Chondrocyte (in vitro differentiated cells): ENCODE measurements around the gene ELP2. TPM values are rescaled to one million over a fixed set of nuclear protein-coding genes. Genes with fewer than 3 reads are reported as not detected.

Experiments used
- DNase-seq: peaks from one replicate; pipeline ENCODE4 v3.0.0; 2021; ENCODE audit warnings: mixed read lengths, low spot score
- H3K27ac Mint-ChIP-seq: one replicate; pipeline ENCODE4 v1.8.0; 2021; ENCODE audit warnings: mild to moderate bottlenecking, moderate library complexity, mixed read lengths; ENCODE audit not compliant: unreplicated experiment
- H3K27me3 Mint-ChIP-seq: 2 replicates; pipeline ENCODE4 v1.8.0; 2021; ENCODE audit warnings: low read depth, mixed read lengths
- H3K36me3 Mint-ChIP-seq: 2 replicates; pipeline ENCODE4 v1.8.0; 2021; ENCODE audit warnings: low read depth, mixed read lengths
- H3K4me1 Mint-ChIP-seq: 2 replicates; pipeline ENCODE4 v1.8.0; 2021; ENCODE audit warnings: low read depth, mild to moderate bottlenecking, mixed read lengths
- H3K4me3 Mint-ChIP-seq: one replicate; pipeline ENCODE4 v1.8.0; 2021; ENCODE audit warnings: mild to moderate bottlenecking, moderate library complexity, mixed read lengths; ENCODE audit not compliant: unreplicated experiment
- H3K9me3 Mint-ChIP-seq: 2 replicates; pipeline ENCODE4 v1.8.0; 2021; ENCODE audit warnings: low read depth, mixed read lengths
- CTCF ChIP-seq: fragments of 200-600 bp; sonication (generic); IDR thresholded peaks from 2 replicates; pipeline ENCODE4 v1.5.0; 2021; ENCODE audit warnings: antibody characterized with exemption, mild to moderate bottlenecking, moderate library complexity
- total RNA-seq: library from RNA; stranded (reverse); gene quantifications from 3 replicates; pipeline ENCODE4 v1.2.1, GENCODE V29; 2021

The ELP2 gene
- total RNA-seq, 1 donor from 2014 or later = 77.2 TPM

- TF ChIP-seq CTCF = no peak
- Mint-ChIP-seq H3K4me1 (no peaks in the 10 kb centered on the region), H3K4me3 (no peak overlapping the region), H3K27me3 (peaks cover 11% of the 10 kb centered on the region), H3K27ac (no peak overlapping the region), H3K9me3 (peaks cover 22% of the 10 kb centered on the region), H3K36me3 (peaks cover 11% of the 10 kb centered on the region)
- DNase-seq = no peak
Measured at GRCh38 chr18:36099311-36099710, 30.4 kb upstream of the ELP2 start.

- no peak overlapping the region for H3K27ac Mint-ChIP-seq
- H3K9me3 Mint-ChIP-seq = peaks cover 26% of the 10 kb centered on the region
- TF ChIP-seq CTCF = no peak
- no peaks in the 10 kb centered on the region for H3K4me1 Mint-ChIP-seq
- H3K4me3 Mint-ChIP-seq = no peak overlapping the region
- peaks cover 6% of the 10 kb centered on the region for H3K27me3 Mint-ChIP-seq
- H3K36me3 Mint-ChIP-seq = peaks cover 13% of the 10 kb centered on the region
- DNase-seq = no peak
Measured at GRCh38 chr18:36101943-36102342, 27.8 kb upstream of the ELP2 start.

- Mint-ChIP-seq H3K9me3 (peaks cover 26% of the 10 kb centered on the region), H3K36me3 (peaks cover 16% of the 10 kb centered on the region), H3K4me1 (no peaks in the 10 kb centered on the region), H3K4me3 (no peak overlapping the region), H3K27ac (no peak overlapping the region), H3K27me3 (peaks cover 2% of the 10 kb centered on the region)
- no peak for DNase-seq
- TF ChIP-seq CTCF = no peak
Measured at GRCh38 chr18:36104749-36105148, 24.9 kb upstream of the ELP2 start.

GRCh38 chr18:36107477-36107876 lies 22.2 kb upstream of the ELP2 start:
- H3K4me3 Mint-ChIP-seq = no peak overlapping the region
- TF ChIP-seq CTCF = no peak
- no peaks in the 10 kb centered on the region for H3K4me1 Mint-ChIP-seq
- H3K27ac Mint-ChIP-seq = no peak overlapping the region
- H3K36me3 Mint-ChIP-seq = peaks cover 29% of the 10 kb centered on the region
- H3K9me3 Mint-ChIP-seq = peaks cover 22% of the 10 kb centered on the region
- H3K27me3 Mint-ChIP-seq = no peaks in the 10 kb centered on the region
- no peak for DNase-seq

GRCh38 chr18:36108196-36108595 lies 21.5 kb upstream of the ELP2 start:
- H3K4me1 Mint-ChIP-seq = no peaks in the 10 kb centered on the region
- H3K9me3 Mint-ChIP-seq = peaks cover 16% of the 10 kb centered on the region
- H3K36me3 Mint-ChIP-seq = peaks cover 27% of the 10 kb centered on the region
- H3K27ac Mint-ChIP-seq = no peak overlapping the region
- TF ChIP-seq CTCF = no peak
- no peaks in the 10 kb centered on the region for H3K27me3 Mint-ChIP-seq
- no peak for DNase-seq
- H3K4me3 Mint-ChIP-seq = no peak overlapping the region
